ENCODE results near the gene KCNT1. TPM values are rescaled to one million over a fixed set of nuclear protein-coding genes. Genes with fewer than 3 reads are reported as not detected.

The KCNT1 gene
- total RNA-seq, 4 donors from 2014 or later: 0.06 to 0.17 TPM; not detected in 2

DNA sequence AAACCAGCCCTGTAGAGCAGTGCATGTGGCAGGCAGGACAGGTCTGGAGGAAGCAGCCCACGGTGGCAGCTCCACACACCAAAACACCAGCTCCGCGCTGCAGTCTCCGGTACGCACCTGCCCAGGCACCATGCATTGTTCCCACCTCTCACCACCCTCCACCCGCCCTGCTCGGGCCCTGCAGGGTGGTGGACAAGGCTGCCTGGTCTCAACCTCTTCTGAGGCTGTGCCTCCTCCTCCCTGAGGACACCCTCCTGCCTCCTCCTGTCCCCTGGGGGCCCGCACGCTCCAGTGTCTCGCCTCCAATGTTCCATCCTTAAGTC is 96.2 kb downstream of the KCNT1 start:
- WGBS: 92% methylated on average over 9 of the region's 10 CpGs
- H3K9me3 ChIP-seq: no peaks in the 10 kb centered on the region
- H3K4me1 ChIP-seq: peaks cover 4 to 15% (median 8%) of the 10 kb centered on the region in 4 donors
- intact Hi-C loops (cut with DNase I): no loop called here
- no peaks in the 10 kb centered on the region for H3K27me3 ChIP-seq
- no peak overlapping the region for H3K4me3 ChIP-seq
- no peak overlapping the region for H3K27ac ChIP-seq (replicated peaks in 1 of 4)
- no peak for DNase-seq (ENCODE audit: extremely low spot score)
- no peak for TF ChIP-seq EP300 (IDR thresholded peaks at IDR 0.05)
- TF ChIP-seq POLR2AphosphoS5 (IDR thresholded peaks at IDR 0.05): no peak
- TF ChIP-seq POLR2A (IDR thresholded peaks at IDR 0.05; ENCODE audit: low read depth): no peak
- TF ChIP-seq, protein P1, sequence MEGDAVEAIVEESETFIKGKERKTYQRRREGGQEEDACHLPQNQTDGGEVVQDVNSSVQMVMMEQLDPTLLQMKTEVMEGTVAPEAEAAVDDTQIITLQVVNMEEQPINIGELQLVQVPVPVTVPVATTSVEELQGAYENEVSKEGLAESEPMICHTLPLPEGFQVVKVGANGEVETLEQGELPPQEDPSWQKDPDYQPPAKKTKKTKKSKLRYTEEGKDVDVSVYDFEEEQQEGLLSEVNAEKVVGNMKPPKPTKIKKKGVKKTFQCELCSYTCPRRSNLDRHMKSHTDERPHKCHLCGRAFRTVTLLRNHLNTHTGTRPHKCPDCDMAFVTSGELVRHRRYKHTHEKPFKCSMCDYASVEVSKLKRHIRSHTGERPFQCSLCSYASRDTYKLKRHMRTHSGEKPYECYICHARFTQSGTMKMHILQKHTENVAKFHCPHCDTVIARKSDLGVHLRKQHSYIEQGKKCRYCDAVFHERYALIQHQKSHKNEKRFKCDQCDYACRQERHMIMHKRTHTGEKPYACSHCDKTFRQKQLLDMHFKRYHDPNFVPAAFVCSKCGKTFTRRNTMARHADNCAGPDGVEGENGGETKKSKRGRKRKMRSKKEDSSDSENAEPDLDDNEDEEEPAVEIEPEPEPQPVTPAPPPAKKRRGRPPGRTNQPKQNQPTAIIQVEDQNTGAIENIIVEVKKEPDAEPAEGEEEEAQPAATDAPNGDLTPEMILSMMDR (IDR thresholded peaks at IDR 0.05): no peak
- H3K36me3 ChIP-seq: no peaks in the 10 kb centered on the region

DNA sequence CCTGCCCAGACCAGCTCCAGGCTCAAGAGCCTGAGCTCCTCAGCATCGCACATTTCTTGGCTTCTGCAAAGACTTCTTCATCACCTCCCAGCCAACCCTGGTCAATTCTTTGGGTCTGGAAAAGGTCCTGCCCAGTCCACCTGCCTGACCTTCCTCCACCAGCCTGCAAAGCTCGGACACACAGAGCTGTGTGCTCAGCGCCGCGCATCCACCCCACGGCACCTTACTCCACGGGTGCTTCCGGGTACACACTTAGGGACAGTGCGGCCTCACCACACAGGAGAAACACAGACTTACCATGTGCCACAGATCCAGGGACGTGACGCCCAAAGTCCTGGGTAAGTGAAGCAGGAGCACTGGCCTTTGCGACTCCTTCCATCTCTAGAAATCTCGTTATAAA is 97.3 kb downstream of the KCNT1 start:
- 98% methylated on average over 12 of the region's 13 CpGs for WGBS
- Histone ChIP-seq H3K27ac (replicated peaks in 1 of 4) (no peak overlapping the region), H3K4me3 (no peak overlapping the region), H3K36me3 (no peaks in the 10 kb centered on the region), H3K27me3 (no peaks in the 10 kb centered on the region), H3K9me3 (no peaks in the 10 kb centered on the region), H3K4me1 (peaks cover 4 to 15% (median 8%) of the 10 kb centered on the region in 4 donors)
- TF ChIP-seq POLR2AphosphoS5 (IDR thresholded peaks at IDR 0.05) (no peak), POLR2A (IDR thresholded peaks at IDR 0.05; ENCODE audit: low read depth) (no peak), EP300 (IDR thresholded peaks at IDR 0.05) (no peak)
- TF ChIP-seq, protein P1 (IDR thresholded peaks at IDR 0.05): no peak
- intact Hi-C loops (cut with DNase I): no loop called here
- no peak for DNase-seq (ENCODE audit: extremely low spot score)

DNA sequence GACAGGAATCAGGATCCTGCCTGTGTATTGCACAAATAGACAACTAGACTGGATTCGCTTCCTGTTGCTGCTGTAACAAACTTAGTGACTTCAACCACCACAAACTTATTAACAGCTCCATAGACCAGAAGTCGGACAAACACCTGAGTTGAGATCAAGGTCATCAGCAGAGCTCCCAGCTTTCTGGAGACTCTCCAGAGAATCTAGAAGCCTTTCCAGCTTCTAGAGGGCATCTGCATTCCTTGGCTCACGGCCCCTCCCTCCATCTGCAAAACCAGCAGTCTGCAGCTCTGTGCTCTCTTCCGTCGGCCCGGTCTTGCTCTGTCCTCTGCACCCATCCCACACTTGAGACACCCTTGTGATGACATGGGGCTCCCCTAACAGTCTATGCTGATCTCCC is 99.1 kb downstream of the KCNT1 start:
- H3K27ac ChIP-seq (replicated peaks in 1 of 4): no peak overlapping the region
- H3K4me3 ChIP-seq: no peak overlapping the region
- WGBS: 95% methylated on average over 6 of the region's 6 CpGs
- TF ChIP-seq EP300 (IDR thresholded peaks at IDR 0.05): no peak
- no peak for TF ChIP-seq POLR2AphosphoS5 (IDR thresholded peaks at IDR 0.05)
- TF ChIP-seq, protein P1 (IDR thresholded peaks at IDR 0.05): no peak
- no peak for TF ChIP-seq POLR2A (IDR thresholded peaks at IDR 0.05; ENCODE audit: low read depth)
- no peaks in the 10 kb centered on the region for H3K36me3 ChIP-seq
- intact Hi-C loops (cut with DNase I): no loop called here
- peaks cover 4 to 15% (median 8%) of the 10 kb centered on the region in 4 donors for H3K4me1 ChIP-seq
- no peaks in the 10 kb centered on the region for H3K9me3 ChIP-seq
- DNase-seq (ENCODE audit: extremely low spot score): no peak
- H3K27me3 ChIP-seq: no peaks in the 10 kb centered on the region

GRCh38 chr9:135802876-135803419 is 101.0 kb downstream of the KCNT1 start:
- Histone ChIP-seq H3K4me1 (peaks cover 0 to 5% (median 4%) of the 10 kb centered on the region in 4 donors), H3K36me3 (no peaks in the 10 kb centered on the region), H3K27me3 (no peaks in the 10 kb centered on the region), H3K9me3 (no peaks in the 10 kb centered on the region), H3K27ac (replicated peaks in 1 of 4) (no peak overlapping the region), H3K4me3 (no peak overlapping the region)
- 73% methylated on average over 14 of the region's 18 CpGs for WGBS
- no peak for DNase-seq (ENCODE audit: extremely low spot score)
- intact Hi-C loops (cut with DNase I): no loop called here
- TF ChIP-seq EP300 (IDR thresholded peaks at IDR 0.05): no peak
- no peak for TF ChIP-seq POLR2AphosphoS5 (IDR thresholded peaks at IDR 0.05)
- TF ChIP-seq POLR2A (IDR thresholded peaks at IDR 0.05; ENCODE audit: low read depth): no peak
- TF ChIP-seq, protein P1 (IDR thresholded peaks at IDR 0.05): no peak

DNA sequence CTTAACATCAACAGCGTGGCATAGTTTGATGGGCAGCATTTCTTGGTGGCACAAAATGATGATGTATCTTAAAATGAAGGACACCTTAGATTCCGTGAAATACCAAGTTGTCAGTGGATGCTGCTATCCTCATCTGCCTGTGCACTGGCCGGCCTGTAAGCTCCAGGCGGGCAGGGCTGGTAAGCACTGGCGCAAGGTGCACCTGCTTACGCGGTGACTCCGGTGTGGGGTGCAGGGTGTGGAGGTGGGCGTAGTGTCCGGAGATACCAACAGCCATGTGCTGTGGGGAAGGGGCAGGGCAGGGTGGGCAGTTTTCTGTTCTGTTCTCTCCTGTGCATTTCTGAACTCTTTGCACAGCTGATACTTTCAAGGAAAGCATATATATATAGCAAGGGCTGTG is 101.5 kb downstream of the KCNT1 start:
- peaks cover 0 to under 1% (median 0%) of the 10 kb centered on the region in 4 donors for H3K36me3 ChIP-seq
- intact Hi-C loops (cut with DNase I): no loop called here
- 96% methylated on average over 10 of the region's 10 CpGs for WGBS

More for the DNA sequence above, 101.5 kb downstream of the KCNT1 start:
- no peaks in the 10 kb centered on the region for H3K9me3 ChIP-seq
- no peak overlapping the region for H3K4me3 ChIP-seq
- H3K4me1 ChIP-seq: peaks cover 0 to under 1% (median 0%) of the 10 kb centered on the region in 4 donors
- H3K27ac ChIP-seq (replicated peaks in 1 of 4): no peak overlapping the region
- no peak for DNase-seq (ENCODE audit: extremely low spot score)
- TF ChIP-seq, protein P1 (IDR thresholded peaks at IDR 0.05): no peak
- no peaks in the 10 kb centered on the region for H3K27me3 ChIP-seq
